ENCODE data around the gene MAP2.
"Not testable (repeated sequence)": the region's sequence is repeated elsewhere in the genome, so short reads cannot be mapped to it uniquely, and the experiment has no call there.

The MAP2 gene

GRCh38 chr2:209476367-209477208, 52.7 kb downstream of the MAP2 start:
- peak; percentile 98 for DNase-seq

GRCh38 chr2:209492296-209492695, 68.4 kb downstream of the MAP2 start:
- not testable (repeated sequence) for DNase-seq

GRCh38 chr2:209495068-209495620, 71.3 kb downstream of the MAP2 start:
- not testable (repeated sequence) for DNase-seq

- DNase-seq = peak; percentile 94
Observed at GRCh38 chr2:209495855-209496585, 72.2 kb downstream of the MAP2 start.

GRCh38 chr2:209496586-209496982, 72.7 kb downstream of the MAP2 start:
- no peak for DNase-seq

GRCh38 chr2:209498614-209499013, 74.8 kb downstream of the MAP2 start:
- no peak for DNase-seq

- DNase-seq = no peak
Observed at GRCh38 chr2:209499069-209499468, 75.2 kb downstream of the MAP2 start.

GRCh38 chr2:209501579-209501978, 77.7 kb downstream of the MAP2 start:
- peak; percentile 33 for DNase-seq

- DNase-seq = no peak
Observed at GRCh38 chr2:209505410-209505809, 81.6 kb downstream of the MAP2 start.

- no peak for DNase-seq
Observed at GRCh38 chr2:209508255-209508654, 84.4 kb downstream of the MAP2 start.

- DNase-seq = no peak
Observed at GRCh38 chr2:209511637-209512036, 87.8 kb downstream of the MAP2 start.

GRCh38 chr2:209512971-209513370, 89.1 kb downstream of the MAP2 start:
- no peak for DNase-seq

- DNase-seq = no peak
Observed at GRCh38 chr2:209517436-209517835, 93.6 kb downstream of the MAP2 start.

- DNase-seq = no peak
Observed at GRCh38 chr2:209519271-209519670, 95.4 kb downstream of the MAP2 start.

GRCh38 chr2:209519906-209520305, 96.1 kb downstream of the MAP2 start:
- peak; percentile 16 for DNase-seq

GRCh38 chr2:209523041-209523740, 99.3 kb downstream of the MAP2 start:
- no peak for DNase-seq

- no peak for DNase-seq
Observed at GRCh38 chr2:209523867-209524266, 100.0 kb downstream of the MAP2 start.

- no peak for DNase-seq
Observed at GRCh38 chr2:209525331-209525730, 101.5 kb downstream of the MAP2 start.

- DNase-seq = no peak
Observed at GRCh38 chr2:209525834-209526281, 102.0 kb downstream of the MAP2 start.

GRCh38 chr2:209526561-209526960, 102.7 kb downstream of the MAP2 start:
- no peak for DNase-seq

- no peak for DNase-seq
Observed at GRCh38 chr2:209529579-209529978, 105.7 kb downstream of the MAP2 start.

- no peak for DNase-seq
Observed at GRCh38 chr2:209532321-209532720, 108.5 kb downstream of the MAP2 start.

- no peak for DNase-seq
Observed at GRCh38 chr2:209533391-209533790, 109.5 kb downstream of the MAP2 start.
